Adrenal gland (tissue), 5 donors: ENCODE measurements around the gene ZNF350.
"Not testable (repeated sequence)": the region's sequence is repeated elsewhere in the genome, so short reads cannot be mapped to it uniquely, and the experiment has no call there.

Experiments used
- CTCF ChIP-seq, 6 experiments: fragments of 450-650 bp in 4 of 6; fragments of 200-600 bp in 2 of 6; sonication (generic) in 1 of 6; IDR thresholded peaks; 1 replicate in 5 of 6; 2 replicates in 1 of 6; pipeline versions ENCODE4 v1.5.1 to v1.8.0; 2016 to 2021; ENCODE audit warnings: antibody characterized with exemption in 6 of 6, mild to moderate bottlenecking in 2 of 6, moderate library complexity in 1 of 6
- POLR2A ChIP-seq, 2 donors: fragments of 450-650 bp; IDR thresholded peaks; one replicate each; pipeline ENCODE4 v1.6.1; 2017; ENCODE audit warnings: antibody characterized with exemption in 2 of 2, mild to moderate bottlenecking in 2 of 2, moderate library complexity in 1 of 2
- donor health status: DM: no; HTN: no; CAD: no.

GRCh38 chr19:52024478-52024877 is 37.8 kb upstream of the ZNF350 start:
- not testable (repeated sequence) for TF ChIP-seq POLR2A, CTCF (IDR thresholded peaks at IDR 0.05)
